K562 (cell line): ENCODE results near the gene MRPL40. TPM values are rescaled to one million over a fixed set of nuclear protein-coding genes. Genes with fewer than 3 reads are reported as not detected.
A peak's percentile ranks its signal among the peaks of the same experiment; 100 is the strongest.

Source experiments
- KAT8 ChIP-seq: fragments of 450-650 bp; IDR thresholded peaks from 2 replicates; pipeline ENCODE4 v1.6.1; 2016; ENCODE audit warnings: low read depth, mild to moderate bottlenecking
- KDM4B ChIP-seq, 2 experiments: fragments of 450-650 bp in 1 of 2; sonication (generic) in 1 of 2; IDR thresholded peaks; 2 replicates each; pipeline ENCODE4 v1.6.1; 2016 to 2017; ENCODE audit warnings: borderline replicate concordance in 2 of 2, antibody characterized with exemption in 1 of 2, low read depth in 1 of 2, mild to moderate bottlenecking in 1 of 2
- LEF1 ChIP-seq: fragments of 450-650 bp; IDR thresholded peaks from 2 replicates; pipeline ENCODE4 v1.6.1; 2016; ENCODE audit warnings: mild to moderate bottlenecking
- RCOR1 ChIP-seq, 2 experiments: IDR thresholded peaks; 2 replicates each; pipeline ENCODE4 v1.6.1; 2012; ENCODE audit warnings: low read depth in 2 of 2, low read length in 2 of 2, borderline replicate concordance in 1 of 2, improper control_type of control experiment in 1 of 2
- STAT5B ChIP-seq: fragments of 250-450 bp; sonication (Bioruptor Pico); IDR thresholded peaks from 2 replicates; pipeline ENCODE4 v1.8.0; 2021; ENCODE audit warnings: mild to moderate bottlenecking, inconsistent platforms
- polyA plus RNA-seq, 8 experiments: library from polyadenylated mRNA; depleted of rRNA in 4 of 8; stranded (reverse) in 5 of 8; unstranded in 3 of 8; fragments of >200 nt; fragmentation: Nextera tagmentation in 2 of 8; fragmentation: Illumina TruSeq in 1 of 8; extraction: Ambion mirVana in 2 of 8; extraction: Trizol in 1 of 8; gene quantifications; 2 replicates each; pipeline versions ENCODE4 v1.2.1 to v1.2.3, GENCODE V29; 2011 to 2014; ENCODE audit warnings: inconsistent platforms in 1 of 8, missing spikeins in 1 of 8
- total RNA-seq, 7 experiments: library from RNA; depleted of rRNA in 6 of 7; stranded (reverse); fragments of >200 nt in 6 of 7; fragmentation: Illumina TruSeq in 2 of 7; extraction: Trizol in 2 of 7; gene quantifications; 2 replicates each; pipeline versions ENCODE4 v1.2.1 to v1.2.3, GENCODE V29; 2011 to 2021; ENCODE audit warnings: low replicate concordance in 1 of 7
- TF ChIP-seq, protein P1 (sequence below): fragments of 250-450 bp; sonication (Bioruptor Pico); IDR thresholded peaks from 2 replicates; pipeline ENCODE4 v1.4.0; 2020
- TF ChIP-seq, protein P2 (sequence below): fragments of 200-600 bp; sonication (generic); IDR thresholded peaks from one replicate; pipeline ENCODE4 v1.6.1; 2012; ENCODE audit warnings: mild to moderate bottlenecking, low read depth, low read length, inconsistent platforms
- TF ChIP-seq, protein P3 (sequence below): fragments of 250-450 bp; sonication (Bioruptor Pico); IDR thresholded peaks from 2 replicates; pipeline ENCODE4 v1.5.0; 2022; ENCODE audit warnings: mild to moderate bottlenecking

MRPL40 gene
- total and polyA plus RNA-seq, 9 of the 15 experiments (the other 6 are each of a cell fraction or from before 2014, with no cell fraction given), result 132 to 652 (median 208) TPM

DNA sequence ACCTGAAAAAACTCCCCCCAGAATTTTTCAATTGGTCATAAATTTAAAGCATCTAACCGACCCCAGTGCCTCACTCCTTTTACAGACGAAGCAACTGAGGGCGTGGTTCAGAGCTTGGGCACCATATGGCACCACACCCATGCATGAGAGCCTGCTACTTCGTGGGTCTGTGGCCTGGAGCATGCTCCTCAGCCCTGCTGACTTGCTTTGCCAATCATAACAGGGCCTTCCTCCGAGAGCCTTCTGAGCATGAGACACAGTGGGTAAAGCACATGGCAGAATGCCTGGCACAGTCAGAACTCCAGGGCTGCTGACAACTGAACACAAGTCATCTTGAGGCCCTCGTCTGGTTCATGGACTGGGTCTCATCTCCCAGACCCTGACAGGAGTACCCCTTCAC lies 34.1 kb upstream of the MRPL40 start (continued):
- TF ChIP-seq KDM4B (IDR thresholded peaks at IDR 0.05; ENCODE audit: borderline replicate concordance in 2 of 2, low read depth in 1 of 2) (0 out of 4 replicates have a peak, but pooled peaks of 1 of the 2 experiments have one; percentile 9), RCOR1 (IDR thresholded peaks at IDR 0.05; ENCODE audit: borderline replicate concordance in 1 of 2, low read depth in 2 of 2, low read length in 2 of 2) (no peak), STAT5B (CRISPR knock-in tag) (no peak), LEF1 (no peak), KAT8 (no peak)
- TF ChIP-seq, protein P1, sequence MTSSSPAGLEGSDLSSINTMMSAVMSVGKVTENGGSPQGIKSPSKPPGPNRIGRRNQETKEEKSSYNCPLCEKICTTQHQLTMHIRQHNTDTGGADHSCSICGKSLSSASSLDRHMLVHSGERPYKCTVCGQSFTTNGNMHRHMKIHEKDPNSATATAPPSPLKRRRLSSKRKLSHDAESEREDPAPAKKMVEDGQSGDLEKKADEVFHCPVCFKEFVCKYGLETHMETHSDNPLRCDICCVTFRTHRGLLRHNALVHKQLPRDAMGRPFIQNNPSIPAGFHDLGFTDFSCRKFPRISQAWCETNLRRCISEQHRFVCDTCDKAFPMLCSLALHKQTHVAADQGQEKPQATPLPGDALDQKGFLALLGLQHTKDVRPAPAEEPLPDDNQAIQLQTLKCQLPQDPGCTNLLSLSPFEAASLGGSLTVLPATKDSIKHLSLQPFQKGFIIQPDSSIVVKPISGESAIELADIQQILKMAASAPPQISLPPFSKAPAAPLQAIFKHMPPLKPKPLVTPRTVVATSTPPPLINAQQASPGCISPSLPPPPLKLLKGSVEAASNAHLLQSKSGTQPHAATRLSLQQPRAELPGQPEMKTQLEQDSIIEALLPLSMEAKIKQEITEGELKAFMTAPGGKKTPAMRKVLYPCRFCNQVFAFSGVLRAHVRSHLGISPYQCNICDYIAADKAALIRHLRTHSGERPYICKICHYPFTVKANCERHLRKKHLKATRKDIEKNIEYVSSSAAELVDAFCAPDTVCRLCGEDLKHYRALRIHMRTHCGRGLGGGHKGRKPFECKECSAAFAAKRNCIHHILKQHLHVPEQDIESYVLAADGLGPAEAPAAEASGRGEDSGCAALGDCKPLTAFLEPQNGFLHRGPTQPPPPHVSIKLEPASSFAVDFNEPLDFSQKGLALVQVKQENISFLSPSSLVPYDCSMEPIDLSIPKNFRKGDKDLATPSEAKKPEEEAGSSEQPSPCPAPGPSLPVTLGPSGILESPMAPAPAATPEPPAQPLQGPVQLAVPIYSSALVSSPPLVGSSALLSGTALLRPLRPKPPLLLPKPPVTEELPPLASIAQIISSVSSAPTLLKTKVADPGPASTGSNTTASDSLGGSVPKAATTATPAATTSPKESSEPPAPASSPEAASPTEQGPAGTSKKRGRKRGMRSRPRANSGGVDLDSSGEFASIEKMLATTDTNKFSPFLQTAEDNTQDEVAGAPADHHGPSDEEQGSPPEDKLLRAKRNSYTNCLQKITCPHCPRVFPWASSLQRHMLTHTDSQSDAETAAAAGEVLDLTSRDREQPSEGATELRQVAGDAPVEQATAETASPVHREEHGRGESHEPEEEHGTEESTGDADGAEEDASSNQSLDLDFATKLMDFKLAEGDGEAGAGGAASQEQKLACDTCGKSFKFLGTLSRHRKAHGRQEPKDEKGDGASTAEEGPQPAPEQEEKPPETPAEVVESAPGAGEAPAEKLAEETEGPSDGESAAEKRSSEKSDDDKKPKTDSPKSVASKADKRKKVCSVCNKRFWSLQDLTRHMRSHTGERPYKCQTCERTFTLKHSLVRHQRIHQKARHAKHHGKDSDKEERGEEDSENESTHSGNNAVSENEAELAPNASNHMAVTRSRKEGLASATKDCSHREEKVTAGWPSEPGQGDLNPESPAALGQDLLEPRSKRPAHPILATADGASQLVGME (CRISPR knock-in tag), result peak; percentile 46; the same call in 1 of the 2 replicates
- TF ChIP-seq, protein P2, sequence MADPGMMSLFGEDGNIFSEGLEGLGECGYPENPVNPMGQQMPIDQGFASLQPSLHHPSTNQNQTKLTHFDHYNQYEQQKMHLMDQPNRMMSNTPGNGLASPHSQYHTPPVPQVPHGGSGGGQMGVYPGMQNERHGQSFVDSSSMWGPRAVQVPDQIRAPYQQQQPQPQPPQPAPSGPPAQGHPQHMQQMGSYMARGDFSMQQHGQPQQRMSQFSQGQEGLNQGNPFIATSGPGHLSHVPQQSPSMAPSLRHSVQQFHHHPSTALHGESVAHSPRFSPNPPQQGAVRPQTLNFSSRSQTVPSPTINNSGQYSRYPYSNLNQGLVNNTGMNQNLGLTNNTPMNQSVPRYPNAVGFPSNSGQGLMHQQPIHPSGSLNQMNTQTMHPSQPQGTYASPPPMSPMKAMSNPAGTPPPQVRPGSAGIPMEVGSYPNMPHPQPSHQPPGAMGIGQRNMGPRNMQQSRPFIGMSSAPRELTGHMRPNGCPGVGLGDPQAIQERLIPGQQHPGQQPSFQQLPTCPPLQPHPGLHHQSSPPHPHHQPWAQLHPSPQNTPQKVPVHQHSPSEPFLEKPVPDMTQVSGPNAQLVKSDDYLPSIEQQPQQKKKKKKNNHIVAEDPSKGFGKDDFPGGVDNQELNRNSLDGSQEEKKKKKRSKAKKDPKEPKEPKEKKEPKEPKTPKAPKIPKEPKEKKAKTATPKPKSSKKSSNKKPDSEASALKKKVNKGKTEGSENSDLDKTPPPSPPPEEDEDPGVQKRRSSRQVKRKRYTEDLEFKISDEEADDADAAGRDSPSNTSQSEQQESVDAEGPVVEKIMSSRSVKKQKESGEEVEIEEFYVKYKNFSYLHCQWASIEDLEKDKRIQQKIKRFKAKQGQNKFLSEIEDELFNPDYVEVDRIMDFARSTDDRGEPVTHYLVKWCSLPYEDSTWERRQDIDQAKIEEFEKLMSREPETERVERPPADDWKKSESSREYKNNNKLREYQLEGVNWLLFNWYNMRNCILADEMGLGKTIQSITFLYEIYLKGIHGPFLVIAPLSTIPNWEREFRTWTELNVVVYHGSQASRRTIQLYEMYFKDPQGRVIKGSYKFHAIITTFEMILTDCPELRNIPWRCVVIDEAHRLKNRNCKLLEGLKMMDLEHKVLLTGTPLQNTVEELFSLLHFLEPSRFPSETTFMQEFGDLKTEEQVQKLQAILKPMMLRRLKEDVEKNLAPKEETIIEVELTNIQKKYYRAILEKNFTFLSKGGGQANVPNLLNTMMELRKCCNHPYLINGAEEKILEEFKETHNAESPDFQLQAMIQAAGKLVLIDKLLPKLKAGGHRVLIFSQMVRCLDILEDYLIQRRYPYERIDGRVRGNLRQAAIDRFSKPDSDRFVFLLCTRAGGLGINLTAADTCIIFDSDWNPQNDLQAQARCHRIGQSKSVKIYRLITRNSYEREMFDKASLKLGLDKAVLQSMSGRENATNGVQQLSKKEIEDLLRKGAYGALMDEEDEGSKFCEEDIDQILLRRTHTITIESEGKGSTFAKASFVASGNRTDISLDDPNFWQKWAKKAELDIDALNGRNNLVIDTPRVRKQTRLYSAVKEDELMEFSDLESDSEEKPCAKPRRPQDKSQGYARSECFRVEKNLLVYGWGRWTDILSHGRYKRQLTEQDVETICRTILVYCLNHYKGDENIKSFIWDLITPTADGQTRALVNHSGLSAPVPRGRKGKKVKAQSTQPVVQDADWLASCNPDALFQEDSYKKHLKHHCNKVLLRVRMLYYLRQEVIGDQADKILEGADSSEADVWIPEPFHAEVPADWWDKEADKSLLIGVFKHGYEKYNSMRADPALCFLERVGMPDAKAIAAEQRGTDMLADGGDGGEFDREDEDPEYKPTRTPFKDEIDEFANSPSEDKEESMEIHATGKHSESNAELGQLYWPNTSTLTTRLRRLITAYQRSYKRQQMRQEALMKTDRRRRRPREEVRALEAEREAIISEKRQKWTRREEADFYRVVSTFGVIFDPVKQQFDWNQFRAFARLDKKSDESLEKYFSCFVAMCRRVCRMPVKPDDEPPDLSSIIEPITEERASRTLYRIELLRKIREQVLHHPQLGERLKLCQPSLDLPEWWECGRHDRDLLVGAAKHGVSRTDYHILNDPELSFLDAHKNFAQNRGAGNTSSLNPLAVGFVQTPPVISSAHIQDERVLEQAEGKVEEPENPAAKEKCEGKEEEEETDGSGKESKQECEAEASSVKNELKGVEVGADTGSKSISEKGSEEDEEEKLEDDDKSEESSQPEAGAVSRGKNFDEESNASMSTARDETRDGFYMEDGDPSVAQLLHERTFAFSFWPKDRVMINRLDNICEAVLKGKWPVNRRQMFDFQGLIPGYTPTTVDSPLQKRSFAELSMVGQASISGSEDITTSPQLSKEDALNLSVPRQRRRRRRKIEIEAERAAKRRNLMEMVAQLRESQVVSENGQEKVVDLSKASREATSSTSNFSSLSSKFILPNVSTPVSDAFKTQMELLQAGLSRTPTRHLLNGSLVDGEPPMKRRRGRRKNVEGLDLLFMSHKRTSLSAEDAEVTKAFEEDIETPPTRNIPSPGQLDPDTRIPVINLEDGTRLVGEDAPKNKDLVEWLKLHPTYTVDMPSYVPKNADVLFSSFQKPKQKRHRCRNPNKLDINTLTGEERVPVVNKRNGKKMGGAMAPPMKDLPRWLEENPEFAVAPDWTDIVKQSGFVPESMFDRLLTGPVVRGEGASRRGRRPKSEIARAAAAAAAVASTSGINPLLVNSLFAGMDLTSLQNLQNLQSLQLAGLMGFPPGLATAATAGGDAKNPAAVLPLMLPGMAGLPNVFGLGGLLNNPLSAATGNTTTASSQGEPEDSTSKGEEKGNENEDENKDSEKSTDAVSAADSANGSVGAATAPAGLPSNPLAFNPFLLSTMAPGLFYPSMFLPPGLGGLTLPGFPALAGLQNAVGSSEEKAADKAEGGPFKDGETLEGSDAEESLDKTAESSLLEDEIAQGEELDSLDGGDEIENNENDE, result peak; percentile 70
- TF ChIP-seq, protein P3, sequence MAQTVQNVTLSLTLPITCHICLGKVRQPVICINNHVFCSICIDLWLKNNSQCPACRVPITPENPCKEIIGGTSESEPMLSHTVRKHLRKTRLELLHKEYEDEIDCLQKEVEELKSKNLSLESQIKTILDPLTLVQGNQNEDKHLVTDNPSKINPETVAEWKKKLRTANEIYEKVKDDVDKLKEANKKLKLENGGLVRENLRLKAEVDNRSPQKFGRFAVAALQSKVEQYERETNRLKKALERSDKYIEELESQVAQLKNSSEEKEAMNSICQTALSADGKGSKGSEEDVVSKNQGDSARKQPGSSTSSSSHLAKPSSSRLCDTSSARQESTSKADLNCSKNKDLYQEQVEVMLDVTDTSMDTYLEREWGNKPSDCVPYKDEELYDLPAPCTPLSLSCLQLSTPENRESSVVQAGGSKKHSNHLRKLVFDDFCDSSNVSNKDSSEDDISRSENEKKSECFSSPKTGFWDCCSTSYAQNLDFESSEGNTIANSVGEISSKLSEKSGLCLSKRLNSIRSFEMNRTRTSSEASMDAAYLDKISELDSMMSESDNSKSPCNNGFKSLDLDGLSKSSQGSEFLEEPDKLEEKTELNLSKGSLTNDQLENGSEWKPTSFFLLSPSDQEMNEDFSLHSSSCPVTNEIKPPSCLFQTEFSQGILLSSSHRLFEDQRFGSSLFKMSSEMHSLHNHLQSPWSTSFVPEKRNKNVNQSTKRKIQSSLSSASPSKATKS (CRISPR knock-in tag), result no peak
